Lung microvascular endothelial cell (primary cell): ENCODE results near the gene TRAF1. TPM values are rescaled to one million over a fixed set of nuclear protein-coding genes. Genes with fewer than 3 reads are reported as not detected.

Experiments
- DNase-seq, 2 donors: peaks; one replicate each; pipeline versions ENCODE4 v3.0.0 to v3.0.0-alpha.2; 2010; ENCODE audit warnings: low read depth in 2 of 2
- total RNA-seq: library from RNA; depleted of rRNA; stranded (reverse); fragments of >200 nt; gene quantifications from 2 replicates; pipeline ENCODE4 v1.2.1, GENCODE V29; 2014

TRAF1 gene
- total RNA-seq, 1 donor from 2014 or later, result 0.60 TPM

DNA sequence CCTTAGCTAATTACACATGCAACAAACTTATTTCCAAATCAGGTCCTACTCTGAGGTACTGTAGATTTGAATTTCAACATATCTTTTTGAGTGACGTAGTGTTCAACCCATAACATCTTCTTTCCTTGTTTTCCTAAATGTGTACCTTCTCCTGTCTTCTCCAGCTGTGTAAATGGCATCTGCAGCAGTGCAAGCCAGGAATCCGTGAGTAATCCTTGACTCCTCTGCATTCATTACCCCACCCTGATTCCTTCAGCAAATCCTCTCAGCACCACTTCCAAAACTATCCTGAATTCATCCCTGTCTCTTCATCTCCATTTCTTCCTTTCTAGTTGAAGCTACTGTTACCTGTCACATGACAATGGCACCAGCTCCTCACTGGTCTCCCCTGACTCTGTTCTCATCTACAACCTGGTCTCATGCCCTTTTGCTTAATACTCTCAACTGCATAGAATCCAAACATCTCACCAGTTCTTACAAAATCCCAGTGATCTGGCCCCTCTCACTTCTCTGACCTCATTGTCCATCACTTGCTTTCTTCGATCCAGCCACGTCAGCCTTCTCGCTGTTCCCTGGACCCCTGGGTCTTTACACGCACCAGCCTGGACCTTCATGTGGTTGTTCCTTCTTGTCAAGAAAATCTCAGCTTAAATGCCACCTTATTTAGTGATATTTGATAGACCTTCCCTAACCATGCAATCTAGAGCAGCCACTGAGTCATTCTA, 14.6 kb upstream of the TRAF1 start:
- no peak for DNase-seq

DNA sequence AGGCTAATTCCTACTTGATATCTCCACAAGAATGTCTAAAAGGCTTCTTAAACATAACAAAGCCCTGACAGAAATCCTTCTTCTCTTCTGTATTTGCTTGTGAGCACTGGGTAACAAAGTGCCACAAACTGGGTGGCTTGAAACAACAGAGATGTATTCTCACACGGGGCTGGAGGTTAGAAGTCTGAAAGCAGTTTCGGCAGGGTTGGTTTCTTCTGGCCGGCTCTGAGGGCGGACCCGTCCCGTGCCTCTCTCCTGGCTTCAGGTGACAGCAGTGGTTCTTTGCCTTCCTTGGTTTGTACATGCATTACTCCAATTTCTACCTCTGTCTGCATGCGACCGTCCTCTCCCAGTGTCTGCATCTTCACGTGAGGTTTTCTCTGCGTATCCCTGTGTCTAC, 14.0 kb upstream of the TRAF1 start:
- no peak for DNase-seq

DNA sequence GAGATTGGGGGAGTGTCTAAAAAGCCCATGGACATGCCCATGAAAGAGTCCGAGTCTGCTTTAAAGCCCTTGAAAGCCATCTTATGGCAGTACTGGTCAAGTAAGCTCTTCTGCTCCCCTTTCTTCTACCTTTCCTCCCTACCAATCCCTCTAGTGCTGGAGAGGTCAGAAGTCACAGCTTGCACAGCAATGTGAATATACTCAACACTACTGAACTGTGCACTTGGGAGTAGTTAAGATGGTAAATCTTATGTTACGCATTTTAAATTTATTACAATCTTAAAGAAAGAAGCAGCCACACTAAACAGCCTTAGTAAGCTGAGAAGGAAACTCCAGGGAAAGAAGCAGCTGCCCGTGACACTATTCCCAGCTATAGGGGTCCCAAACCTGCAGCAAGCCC, 12.3 kb upstream of the TRAF1 start:
- no peak for DNase-seq

DNA sequence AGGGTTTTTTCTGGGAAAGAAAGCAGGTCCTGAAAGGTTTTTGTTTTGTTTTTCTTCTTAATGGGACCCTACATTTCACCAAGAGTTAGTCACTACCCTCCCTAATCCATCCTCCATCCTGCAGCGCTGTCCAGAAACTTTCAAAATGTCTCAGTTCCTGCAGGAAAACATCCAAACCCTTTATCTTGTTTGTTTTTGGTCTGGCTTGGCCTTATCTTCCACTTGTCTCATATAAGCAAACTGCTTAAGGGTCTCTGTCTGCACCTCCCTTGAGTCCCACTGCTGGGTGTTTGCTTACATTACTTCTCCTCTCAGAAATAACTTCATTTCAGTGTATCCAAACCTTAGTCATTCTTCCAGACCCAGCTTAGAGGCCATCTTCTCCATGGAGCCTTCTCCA, 11.0 kb upstream of the TRAF1 start:
- DNase-seq, result no peak

DNA sequence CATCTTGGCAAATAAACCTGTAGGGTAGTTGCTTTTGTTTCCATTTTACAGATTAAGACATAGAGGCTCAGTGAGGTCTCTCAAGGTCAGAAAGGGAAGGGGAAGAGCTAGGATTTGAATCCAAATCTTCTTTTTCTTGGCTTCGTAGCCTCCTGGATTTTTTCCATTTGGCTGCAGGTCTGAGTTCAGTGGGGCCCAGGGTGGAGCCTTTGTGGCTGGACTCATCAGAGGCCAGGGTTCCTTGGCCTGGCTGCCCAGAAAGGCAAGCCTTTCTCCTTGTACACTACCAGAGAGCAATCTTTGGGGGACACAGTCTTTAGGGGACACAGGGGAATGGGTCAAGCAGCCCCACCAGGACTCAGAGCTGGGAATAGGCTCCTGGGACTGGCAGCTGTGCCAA, 10.5 kb upstream of the TRAF1 start:
- DNase-seq, result no peak

DNA sequence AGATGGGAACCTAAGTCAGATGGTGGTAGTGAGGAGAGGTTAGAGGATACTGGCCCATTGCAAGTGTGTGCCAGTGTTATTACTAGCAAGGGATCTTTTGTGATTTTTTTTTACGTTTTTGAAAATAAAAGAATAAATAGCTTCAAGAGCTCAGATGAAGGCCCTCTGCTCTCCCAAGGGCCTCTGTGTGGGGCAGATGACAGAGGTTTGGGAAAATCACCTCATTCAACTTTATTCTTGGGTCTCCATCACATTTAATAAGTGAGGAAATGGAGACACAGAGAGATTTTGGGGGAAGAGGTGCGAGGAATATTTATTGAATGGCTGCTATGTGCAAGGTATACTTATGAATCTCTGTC, 10.1 kb upstream of the TRAF1 start:
- no peak for DNase-seq

DNA sequence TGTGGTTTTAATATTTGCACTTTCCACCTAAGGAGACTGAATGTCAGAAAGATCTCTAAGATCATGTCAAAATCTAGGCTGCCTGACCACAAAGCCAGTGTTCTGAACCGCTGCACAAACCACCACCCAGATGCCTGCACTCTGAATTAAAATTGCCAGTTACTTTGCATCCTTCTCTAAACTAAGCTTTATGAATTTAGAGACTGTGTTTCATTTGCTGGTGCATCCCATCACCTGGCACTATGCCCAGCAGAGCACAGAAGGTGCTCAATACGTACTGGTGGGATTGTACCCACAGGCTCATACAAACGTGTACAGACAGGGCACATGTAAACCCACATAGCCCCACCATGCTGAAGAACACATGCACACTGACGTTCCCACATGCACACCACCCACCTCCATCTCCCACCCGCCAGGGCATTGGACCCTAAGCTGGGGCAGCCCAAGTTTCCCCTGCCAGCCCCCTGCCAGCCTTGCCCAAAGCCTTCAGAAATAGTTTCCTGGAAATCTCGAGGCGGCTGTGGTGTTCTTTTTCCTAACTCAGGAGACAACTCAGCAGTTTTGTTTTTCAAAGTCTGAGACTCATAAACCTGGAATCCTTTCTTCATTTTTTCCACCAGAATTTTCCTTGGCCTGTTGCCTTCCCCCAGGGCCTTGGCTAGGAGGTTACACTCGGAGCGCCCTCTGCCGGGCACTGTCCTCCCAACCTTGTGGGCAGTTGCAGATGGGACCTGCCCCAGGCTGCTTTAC, 9.6 kb upstream of the TRAF1 start:
- peak; percentile 92 for DNase-seq

DNA sequence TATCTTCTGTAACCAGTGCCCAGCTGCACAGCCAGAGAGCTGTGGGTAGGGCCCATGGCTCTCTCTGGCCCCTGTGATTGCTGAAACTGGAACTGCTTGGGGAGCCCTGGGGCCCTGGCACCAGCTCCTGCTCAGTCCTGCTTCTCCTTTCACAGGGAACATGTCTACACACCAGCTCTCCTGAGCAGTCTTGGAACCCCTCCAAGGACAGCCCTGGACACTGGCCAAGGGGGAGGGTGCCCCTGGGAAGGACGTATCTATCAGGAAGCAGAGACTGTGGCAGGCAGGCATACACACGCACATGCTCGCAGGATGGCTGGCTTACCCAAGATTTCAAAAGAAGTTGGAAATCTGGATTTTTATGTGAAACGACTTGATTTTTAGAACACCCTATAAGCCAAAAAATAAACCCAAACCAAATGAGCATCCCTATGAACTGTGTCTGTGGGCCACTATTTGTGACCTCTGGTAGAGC, 8.8 kb upstream of the TRAF1 start:
- DNase-seq, result peak; percentile 83 to 96

DNA sequence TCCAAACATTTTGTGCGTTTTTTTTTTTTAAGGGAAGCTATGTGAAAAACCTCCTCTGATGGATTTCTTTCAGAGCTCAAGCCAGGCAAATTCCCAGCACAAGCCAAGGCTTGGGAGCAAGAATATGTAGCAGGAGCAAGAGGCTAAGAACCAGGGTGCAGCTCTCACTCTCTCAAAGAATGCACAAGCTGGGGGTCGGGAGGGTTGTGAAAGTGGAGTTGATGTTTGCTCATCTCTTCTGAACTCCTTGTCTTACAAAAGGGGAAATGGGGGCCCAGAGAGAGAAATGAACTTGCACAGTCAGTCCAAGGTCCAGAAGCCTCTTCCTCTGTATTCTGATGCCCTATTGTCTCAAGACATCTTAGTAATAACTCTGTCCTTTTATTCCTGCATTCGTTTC, 7.7 kb upstream of the TRAF1 start:
- no peak for DNase-seq

DNA sequence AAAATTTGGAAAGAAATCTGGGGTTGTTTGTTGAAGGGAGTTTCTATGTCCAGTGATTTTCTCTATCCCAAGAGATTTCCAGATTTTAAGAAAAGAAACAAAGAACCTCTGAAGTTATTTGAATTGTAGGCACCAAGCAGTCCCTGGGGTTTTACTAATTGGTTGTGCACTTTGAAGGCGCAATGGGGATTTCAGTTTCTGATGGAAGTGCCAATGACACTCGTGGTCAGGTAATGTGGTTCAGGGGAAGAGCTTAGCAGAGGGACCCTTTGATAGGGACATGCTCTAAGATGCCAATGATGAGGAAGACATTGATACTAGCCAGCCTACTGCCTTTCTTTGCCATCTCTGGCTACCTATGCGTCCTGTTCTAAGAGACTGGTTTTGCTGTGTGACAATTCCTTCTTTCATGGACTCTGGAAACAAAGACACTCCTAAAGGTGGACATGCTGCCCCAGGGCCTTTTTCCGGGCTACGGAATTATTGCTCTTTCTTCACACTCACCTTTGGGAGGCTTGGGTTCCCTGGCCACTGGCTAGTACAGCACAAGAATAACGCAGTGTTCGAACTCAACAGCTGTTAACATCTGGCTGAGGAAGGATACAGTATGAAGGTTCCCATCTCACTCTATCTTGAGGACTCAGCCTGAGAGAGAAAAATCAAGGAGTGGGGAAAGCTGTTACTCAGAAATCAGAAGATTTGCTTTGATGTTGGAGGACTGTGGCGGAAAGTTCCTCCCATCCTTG, 6.9 kb upstream of the TRAF1 start:
- no peak for DNase-seq

DNA sequence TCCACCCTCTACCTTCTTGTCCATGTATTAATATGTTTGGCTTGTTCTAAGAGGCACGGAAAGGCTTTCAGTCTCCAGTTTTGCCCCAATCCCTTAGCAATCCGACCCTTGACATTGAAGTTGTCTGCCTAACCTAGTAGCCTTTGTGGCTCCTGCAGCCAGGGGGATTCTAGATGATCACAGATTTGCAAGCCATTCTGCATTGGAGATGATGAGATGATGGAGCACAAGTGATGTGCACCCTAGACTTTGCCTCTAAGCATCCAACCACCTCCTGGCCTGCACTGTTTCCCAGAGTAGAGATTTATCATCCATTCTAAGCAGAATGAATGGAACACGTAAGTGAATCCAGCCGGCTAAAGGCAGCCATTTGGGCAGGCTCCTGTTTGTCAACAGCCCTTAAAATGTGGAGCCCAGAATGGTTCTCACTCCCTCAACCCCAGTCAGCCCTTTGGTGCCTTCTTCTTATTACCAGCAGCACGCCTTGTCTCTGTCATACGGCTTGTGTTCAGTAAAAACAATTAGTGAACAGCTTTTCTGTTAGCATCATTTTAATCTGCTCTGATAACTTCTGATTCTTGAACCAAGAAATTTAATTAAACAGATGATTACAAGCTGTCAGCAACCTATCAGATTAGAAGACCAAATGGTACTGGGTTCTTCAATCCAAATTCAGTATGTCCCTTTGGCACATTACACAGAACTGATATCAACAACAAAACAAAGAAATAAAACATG, 5.7 kb upstream of the TRAF1 start:
- no peak for DNase-seq

DNA sequence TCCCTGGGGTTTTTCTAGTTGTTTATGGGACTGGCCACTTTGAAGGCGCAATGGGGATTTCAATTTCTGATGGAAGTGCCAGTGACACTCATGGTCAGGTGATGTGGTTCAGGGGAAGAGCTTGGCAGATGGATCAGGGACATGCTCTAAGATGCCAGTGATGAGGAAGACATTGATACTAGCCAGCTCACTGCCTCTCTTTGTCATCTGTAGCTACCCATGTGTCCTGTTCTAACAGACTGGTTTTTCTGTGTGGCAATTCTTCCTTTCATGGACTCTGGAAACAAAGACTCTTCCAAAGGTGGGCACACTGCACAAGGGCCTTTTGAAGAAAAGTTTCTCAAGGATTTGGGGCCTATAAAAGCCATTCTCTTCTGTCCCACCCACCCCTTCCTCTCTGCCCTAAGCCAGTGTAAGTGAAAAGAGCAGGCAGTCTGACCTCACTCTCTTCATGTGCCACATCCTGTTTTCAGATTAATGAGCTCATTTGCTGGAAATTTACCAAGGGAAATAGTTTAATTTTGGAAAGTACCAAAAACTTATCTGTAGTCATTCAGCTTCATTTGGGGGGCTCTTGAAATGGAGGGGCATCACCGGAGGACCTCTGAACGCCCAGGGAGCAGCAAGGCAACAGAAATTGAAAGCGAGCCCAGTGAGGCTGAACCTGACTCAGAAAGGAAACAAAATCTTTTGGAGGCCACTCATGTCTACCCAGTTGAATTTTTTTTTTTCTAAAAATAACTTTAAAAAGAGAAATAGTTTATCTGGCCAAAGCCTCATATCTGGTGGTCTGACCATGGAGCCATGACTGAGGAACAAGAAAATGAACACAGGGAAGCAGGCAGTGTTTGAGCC, 4.9 kb upstream of the TRAF1 start:
- DNase-seq, result peak; percentile 81 to 82

DNA sequence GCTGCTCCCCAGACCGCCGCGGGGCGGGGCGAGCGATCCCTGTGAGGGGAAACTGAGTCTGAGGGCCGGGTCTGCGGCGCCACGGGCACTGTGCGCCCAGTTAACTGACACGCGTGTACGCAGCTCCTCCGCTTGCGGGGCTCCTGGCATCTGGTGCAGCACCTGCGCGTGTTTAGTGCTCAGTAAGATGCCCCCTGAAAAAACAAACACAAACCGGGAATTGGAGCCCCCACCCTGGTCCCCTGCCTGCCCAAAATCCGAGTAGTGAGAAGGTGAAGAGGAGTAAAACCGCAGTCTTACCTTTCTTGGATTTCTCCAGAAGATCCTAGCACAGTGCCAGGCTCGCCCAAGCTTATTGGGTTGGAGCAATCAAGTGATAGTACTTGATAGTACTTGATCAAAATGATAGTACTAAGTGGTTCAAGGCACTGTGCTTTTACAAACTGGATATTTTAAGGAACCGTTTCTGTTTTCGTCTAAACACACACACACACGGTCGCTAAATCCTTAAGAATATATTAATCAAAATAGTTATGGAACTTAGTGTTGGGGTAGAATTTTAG, 2.7 kb upstream of the TRAF1 start:
- no peak for DNase-seq

DNA sequence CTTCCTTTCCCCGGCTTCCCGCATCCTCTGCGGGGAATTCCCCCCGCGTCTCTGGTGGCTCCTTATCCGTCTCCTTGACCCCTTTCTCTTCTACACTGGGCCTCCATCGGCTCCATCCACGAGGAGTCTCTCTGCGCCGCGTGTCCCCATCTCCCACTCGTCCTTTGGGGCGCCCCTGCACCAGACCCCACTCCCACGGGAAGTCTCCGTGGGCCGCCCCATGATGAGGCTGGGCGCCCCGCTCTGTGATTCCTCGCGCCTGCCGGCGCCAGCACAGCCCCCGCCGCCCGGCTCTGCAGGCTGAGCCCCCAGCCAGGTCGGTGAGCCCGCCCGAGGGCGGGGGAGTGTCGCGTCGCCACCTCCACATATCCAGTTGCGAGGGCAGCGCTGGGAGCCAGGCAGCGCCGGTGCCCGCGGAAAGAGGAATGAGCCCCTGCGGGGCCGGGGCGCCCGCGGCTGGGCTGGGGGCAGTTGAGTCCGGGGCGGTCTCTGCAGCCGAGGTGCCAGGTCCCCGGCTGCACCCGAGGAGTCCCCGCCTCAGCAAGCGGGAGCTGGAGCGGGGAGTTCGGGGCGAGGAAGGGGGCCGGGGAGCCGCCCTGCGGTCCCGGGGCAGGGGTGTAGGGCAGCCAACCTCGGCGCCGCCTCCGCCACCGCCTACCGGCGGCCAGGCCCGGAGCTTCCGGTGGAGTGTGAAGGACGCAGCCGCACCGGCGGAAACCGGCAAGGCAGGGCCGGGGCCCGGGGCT, 2.1 kb upstream of the TRAF1 start:
- DNase-seq, result peak; percentile 43 to 50

DNA sequence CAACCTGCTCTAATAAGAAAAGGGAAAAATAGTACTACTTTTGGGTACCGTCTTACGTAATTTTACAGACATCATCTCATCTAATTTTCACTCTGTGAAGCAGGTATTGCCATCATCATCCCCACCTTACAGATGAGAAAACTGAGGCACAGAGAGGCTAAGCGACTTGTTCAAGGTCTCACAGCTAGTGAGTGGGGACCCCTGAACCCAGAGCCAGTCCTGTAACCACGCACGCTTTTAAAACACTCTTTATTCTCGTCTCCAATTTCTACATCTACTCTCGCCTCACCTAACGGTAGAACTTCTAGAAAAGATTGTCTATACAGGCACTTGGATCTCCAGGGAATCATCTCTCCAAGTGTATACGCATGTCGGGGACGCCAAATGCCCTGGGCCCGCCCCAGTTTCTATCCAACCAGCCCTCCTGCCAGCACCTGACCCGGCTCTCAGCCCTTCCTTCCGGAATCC, 1.5 kb upstream of the TRAF1 start:
- DNase-seq, result peak; percentile 42 to 65

DNA sequence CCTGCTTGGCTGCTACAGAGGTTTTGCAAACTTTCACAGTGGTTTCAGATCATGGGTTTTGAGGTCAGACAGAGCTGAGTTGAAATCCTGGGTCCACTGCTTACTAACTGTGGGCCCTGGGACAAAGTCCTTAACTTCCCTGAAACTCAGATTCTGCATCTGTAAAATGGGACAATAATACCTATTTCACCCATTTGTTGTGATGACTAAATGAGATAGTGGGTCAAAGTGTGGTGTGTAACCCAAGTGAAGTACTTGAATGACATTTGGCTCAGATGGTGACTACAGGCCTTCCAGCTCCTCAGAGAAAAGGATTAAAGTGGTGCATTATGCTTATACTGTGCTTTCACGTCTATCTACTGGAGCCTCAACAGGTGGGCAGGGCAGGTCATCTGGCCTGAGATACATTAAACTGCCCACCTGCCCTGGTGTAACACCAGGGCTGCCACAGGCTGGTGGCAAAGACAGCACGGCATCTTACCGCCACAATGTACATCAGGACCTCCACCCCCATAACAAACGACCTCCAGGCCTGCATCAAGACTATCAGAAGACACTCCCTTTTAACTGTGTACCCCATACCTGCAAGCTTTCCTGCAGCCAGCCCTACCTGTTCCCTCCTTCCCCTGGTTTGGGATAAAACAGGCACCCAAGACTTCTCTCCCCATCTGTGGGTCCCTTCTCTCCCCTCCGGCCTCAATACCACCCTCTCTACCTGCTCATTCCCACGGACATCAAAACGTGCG, 846 bp upstream of the TRAF1 start:
- no peak for DNase-seq

DNA sequence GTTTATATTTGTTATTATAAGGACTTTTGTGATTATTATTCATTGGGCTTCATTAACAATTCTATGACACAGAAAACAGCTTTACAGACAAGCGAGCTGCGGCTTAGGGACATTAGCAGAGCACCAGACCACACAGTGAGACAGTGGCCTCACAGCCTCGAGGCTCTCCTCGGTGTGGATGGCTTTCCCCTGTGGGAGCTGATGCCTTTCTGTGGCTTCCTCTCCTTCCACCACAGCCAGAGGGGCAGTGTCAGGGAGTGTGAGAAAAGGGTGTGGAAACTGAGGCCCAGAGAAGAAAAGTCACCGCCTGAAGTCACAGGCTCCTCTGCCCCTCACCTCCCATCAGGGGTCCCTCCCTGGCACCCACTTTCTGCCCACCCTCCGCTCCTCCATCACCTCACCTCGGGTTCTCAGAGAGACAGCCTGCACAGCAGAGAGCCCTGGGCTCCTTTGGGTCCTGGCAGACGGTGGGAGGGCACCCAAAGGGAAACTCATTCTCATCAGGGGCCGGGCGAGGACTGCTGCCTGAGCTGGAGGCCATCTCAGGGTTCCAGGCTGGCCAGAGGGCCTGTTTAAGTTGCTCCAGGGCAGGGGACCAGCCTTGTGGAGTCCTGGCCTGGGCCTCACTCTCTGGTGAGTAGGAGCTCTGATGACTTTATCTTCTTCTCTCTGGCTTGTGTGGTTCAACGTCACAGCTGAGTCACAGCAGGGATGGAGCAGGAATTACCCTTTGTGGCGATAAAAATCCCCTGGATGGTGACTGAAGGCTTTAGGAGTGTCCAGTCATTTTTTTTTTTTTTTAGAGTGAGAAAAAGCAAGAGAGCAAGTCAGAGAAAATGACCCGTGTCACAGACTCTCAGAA, 830 bp downstream of the TRAF1 start:
- DNase-seq, result peak; percentile 52 to 90
